ENCODE results near the gene NEK7. TPM values are rescaled to one million over a fixed set of nuclear protein-coding genes. Genes with fewer than 3 reads are reported as not detected.
"Not testable (repeated sequence)": the region's sequence is repeated elsewhere in the genome, so short reads cannot be mapped to it uniquely, and the experiment has no call there.

NEK7 gene
- total RNA-seq, 2 experiments from 2014 or later: 61.5 to 63.2 TPM

DNA sequence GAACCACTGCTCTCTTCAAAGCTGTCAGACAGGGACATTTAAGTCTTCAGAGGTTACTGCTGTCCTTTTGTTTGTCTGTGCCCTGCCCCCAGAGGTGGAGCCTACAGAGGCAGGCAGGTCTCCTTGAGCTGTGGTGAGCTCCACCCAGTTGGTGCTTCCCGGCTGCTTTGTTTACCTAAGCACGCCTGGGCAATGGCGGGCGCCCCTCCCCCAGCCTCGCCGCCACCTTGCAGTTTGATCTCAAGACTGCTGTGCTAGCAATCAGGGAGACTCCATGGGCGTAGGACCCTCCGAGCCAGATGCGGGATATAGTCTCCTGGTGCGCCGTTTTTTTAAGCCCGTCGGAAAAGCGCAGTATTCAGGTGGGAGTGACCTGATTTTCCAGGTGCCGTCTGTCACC lies 158.0 kb downstream of the NEK7 start:
- DNase-seq; CTCF ChIA-PET; H3K27ac Mint-ChIP-seq; ATAC-seq; H3K4me1 Mint-ChIP-seq (ENCODE audit: low read depth); H3K27me3 Mint-ChIP-seq (ENCODE audit: low read depth); POLR2A ChIA-PET; H3K4me3 Mint-ChIP-seq; H3K9me3 Mint-ChIP-seq (ENCODE audit: insufficient read depth): not testable (repeated sequence)
- peaks cover 52% of the 10 kb centered on the region for H3K36me3 Mint-ChIP-seq (ENCODE audit: low read depth)

DNA sequence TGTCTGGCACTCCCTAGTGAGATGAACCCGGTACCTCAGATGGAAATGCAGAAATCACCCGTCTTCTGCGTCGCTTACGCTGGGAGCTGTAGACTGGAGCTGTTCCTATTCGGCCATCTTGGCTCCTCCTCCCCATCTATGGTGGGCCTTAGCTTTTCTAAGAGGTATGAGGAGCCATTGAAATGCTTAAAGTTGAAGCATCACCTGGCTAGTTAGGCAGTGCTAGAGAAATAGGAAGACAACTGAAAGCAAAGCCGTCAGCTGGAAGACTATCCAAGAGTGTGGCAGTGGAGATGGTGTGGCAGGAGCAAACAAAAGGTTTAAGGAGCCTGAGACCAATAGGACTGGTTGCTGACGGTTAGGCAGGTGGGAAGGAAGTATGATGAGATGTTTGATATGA lies 158.5 kb downstream of the NEK7 start:
- H3K27ac Mint-ChIP-seq; H3K27me3 Mint-ChIP-seq (ENCODE audit: low read depth); H3K4me1 Mint-ChIP-seq (ENCODE audit: low read depth); H3K4me3 Mint-ChIP-seq; H3K9me3 Mint-ChIP-seq (ENCODE audit: insufficient read depth); CTCF ChIA-PET; POLR2A ChIA-PET; ATAC-seq; DNase-seq: not testable (repeated sequence)
- peaks cover 49% of the 10 kb centered on the region for H3K36me3 Mint-ChIP-seq (ENCODE audit: low read depth)

DNA sequence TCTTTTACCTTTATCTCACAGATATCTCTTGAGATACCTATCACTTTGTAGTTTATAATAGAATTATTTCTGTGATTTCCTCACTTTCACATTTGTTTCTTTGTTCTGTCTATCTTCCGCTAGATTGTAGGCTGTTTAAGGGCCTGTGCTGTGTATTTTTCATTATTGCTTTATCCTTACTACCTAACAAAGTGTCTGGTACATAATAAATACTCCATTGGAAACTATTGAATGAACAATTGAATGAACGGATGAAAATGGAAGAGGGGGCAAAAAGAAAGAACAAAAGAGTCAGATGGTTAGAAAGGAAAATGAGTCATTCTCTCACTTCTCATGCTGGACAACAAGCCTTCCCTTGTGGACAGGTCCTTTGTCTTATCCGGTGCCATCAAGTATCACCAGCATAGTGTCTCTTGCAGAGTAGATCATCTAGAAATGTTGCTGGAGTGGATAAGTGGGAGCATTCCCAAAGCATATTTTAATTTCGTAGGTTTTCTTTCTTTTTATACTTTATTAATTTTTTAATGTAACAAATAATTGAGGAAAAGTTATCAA lies 159.8 kb downstream of the NEK7 start:
- ATAC-seq: no peak
- H3K27ac Mint-ChIP-seq: no peak overlapping the region
- POLR2A ChIA-PET: no interaction called here
- peaks cover 5% of the 10 kb centered on the region for H3K4me1 Mint-ChIP-seq (ENCODE audit: low read depth)
- no peaks in the 10 kb centered on the region for H3K27me3 Mint-ChIP-seq (ENCODE audit: low read depth)
- no peaks in the 10 kb centered on the region for H3K9me3 Mint-ChIP-seq (ENCODE audit: insufficient read depth)
- DNase-seq: no peak
- H3K36me3 Mint-ChIP-seq (ENCODE audit: low read depth): peaks cover 49% of the 10 kb centered on the region
- CTCF ChIA-PET: no interaction called here
- no peak overlapping the region for H3K4me3 Mint-ChIP-seq

DNA sequence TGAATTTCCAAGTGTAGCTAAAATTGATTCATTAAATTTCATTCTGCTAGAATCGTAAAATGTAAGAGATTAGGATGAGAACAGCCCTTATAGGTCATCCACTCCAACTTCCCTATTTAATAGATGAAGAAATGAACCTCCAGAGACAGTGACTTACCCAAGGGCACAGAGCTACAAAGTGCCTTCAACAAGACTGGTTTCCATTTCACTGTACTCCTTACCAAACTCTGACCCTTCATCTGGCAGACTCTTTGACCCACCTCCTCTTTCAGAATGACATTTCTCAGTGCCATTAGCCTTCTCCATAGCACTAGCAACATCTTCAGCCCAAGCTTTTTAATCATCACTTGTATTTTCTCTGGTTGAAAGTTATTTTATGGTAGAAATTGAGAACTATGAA lies 161.3 kb downstream of the NEK7 start:
- H3K36me3 Mint-ChIP-seq (ENCODE audit: low read depth): peaks cover 46% of the 10 kb centered on the region
- ChIA-PET CTCF (no interaction called here), POLR2A (no interaction called here)
- H3K4me3 Mint-ChIP-seq: no peak overlapping the region
- no peak overlapping the region for H3K27ac Mint-ChIP-seq
- DNase-seq: no peak
- no peak for ATAC-seq
- H3K9me3 Mint-ChIP-seq (ENCODE audit: insufficient read depth): no peaks in the 10 kb centered on the region
- H3K4me1 Mint-ChIP-seq (ENCODE audit: low read depth): peaks cover 5% of the 10 kb centered on the region
- H3K27me3 Mint-ChIP-seq (ENCODE audit: low read depth): no peaks in the 10 kb centered on the region

DNA sequence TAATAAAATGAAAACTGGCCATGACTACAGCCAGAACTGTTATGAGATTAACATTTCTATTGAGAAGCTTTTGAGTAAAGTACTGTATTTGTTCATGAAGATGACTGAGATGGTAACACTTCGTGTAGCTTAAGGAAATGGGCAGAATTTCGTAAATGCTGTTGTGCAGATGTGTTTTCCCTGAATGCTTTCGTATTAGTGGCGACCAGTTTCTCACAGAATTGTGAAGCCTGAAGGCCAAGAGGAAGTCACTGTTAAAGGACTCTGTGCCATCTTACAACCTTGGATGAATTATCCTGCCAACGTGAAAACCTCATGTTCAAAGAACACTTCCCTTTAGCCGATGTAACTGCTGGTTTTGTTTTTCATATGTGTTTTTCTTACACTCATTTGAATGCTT lies 164.0 kb downstream of the NEK7 start:
- CTCF ChIA-PET: interaction anchor here (0.9 kb wide), 1 partner anchor 38 kb away, joined by 3 read pairs; no protein-coding TSS in a partner anchor
- no peak for ATAC-seq
- H3K27me3 Mint-ChIP-seq (ENCODE audit: low read depth): peaks cover 2% of the 10 kb centered on the region
- peaks cover 5% of the 10 kb centered on the region for H3K4me1 Mint-ChIP-seq (ENCODE audit: low read depth)
- H3K27ac Mint-ChIP-seq: no peak overlapping the region
- no peak for DNase-seq
- POLR2A ChIA-PET: no interaction called here
- H3K9me3 Mint-ChIP-seq (ENCODE audit: insufficient read depth): no peaks in the 10 kb centered on the region
- H3K4me3 Mint-ChIP-seq: no peak overlapping the region
- H3K36me3 Mint-ChIP-seq (ENCODE audit: low read depth): peaks cover 26% of the 10 kb centered on the region

DNA sequence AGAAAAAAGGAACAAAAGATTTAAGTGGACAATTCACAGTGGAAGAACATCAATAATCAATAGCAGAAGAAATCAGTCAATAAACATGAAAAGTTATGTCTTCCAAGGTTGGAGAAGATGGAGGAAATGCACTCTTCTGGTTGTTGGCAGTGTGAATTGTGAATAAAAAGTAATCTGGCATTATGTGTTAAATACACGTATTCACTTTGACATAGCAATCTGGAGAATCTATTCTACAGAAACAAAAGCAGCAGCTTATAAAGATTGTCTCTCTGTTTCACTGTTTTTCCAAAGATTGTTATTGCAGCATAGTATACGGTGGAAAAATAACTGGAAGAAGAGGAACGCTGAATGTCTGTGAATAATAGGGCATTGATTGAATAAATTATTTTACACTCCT lies 169.4 kb downstream of the NEK7 start:
- CTCF ChIA-PET: no interaction called here
- H3K9me3 Mint-ChIP-seq (ENCODE audit: insufficient read depth): no peaks in the 10 kb centered on the region
- no peaks in the 10 kb centered on the region for H3K4me1 Mint-ChIP-seq (ENCODE audit: low read depth)
- H3K36me3 Mint-ChIP-seq (ENCODE audit: low read depth): peaks cover 6% of the 10 kb centered on the region
- no peak overlapping the region for H3K4me3 Mint-ChIP-seq
- DNase-seq: no peak
- no peak for ATAC-seq
- peaks cover 10% of the 10 kb centered on the region for H3K27me3 Mint-ChIP-seq (ENCODE audit: low read depth)
- POLR2A ChIA-PET: no interaction called here
- no peak overlapping the region for H3K27ac Mint-ChIP-seq

DNA sequence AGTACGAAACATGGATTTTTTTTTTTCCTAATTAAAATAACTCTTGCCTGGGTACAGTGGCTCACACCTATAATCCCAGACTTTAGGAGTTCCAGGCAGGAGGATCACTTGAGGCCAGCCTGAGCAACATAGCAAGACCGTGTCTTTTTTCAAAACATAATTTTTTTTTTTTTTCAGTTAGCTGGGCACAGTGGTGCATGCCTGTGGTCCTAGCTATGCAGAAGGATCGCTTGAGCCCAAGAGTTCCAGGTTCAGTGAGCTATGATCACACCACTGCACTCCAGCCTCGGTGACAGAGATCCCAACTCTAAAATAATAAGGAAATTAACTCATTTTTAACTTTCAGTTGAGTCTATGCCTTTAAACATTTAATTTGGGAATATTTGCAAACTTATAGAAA lies 170.1 kb downstream of the NEK7 start:
- Mint-ChIP-seq H3K4me1 (ENCODE audit: low read depth) (no peaks in the 10 kb centered on the region), H3K27ac (no peak overlapping the region), H3K9me3 (ENCODE audit: insufficient read depth) (no peaks in the 10 kb centered on the region), H3K4me3 (no peak overlapping the region), H3K36me3 (ENCODE audit: low read depth) (peaks cover 4% of the 10 kb centered on the region), H3K27me3 (ENCODE audit: low read depth) (peaks cover 15% of the 10 kb centered on the region)
- ChIA-PET CTCF (no interaction called here), POLR2A (no interaction called here)
- no peak for DNase-seq
- no peak for ATAC-seq

DNA sequence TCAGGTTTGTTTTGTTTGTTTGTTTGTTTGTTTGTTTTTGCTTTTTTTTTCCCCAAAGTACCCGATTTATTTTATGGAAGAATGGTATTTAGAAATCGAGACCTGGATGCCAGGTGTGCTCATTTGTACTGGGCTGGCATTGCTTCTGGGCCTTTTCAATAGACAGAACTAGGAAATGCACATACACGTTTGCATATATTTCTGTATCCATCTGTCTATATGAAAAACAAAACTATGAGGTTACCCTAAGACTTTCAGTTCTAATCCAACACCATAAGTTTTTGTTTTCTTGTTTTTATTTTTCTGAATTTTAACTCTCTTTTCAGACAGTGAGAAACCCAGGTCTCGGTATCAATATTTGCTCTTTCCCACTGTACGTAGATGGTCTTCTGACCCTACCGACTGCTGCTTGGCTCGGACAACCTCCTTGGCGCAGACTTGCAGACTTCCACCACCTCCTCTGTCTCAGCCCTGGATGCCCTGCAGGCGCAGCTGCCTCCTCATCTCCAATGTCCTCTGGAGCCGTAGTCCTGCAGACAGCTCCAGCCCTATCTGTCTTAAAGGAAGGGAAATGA lies 171.7 kb downstream of the NEK7 start:
- ATAC-seq (no peak), DNase-seq (no peak)
- Mint-ChIP-seq H3K4me3 (no peak overlapping the region), H3K36me3 (ENCODE audit: low read depth) (no peaks in the 10 kb centered on the region), H3K27ac (no peak overlapping the region), H3K9me3 (ENCODE audit: insufficient read depth) (no peaks in the 10 kb centered on the region), H3K4me1 (ENCODE audit: low read depth) (no peaks in the 10 kb centered on the region), H3K27me3 (ENCODE audit: low read depth) (peaks cover 17% of the 10 kb centered on the region)
- ChIA-PET CTCF (no interaction called here), POLR2A (no interaction called here)

DNA sequence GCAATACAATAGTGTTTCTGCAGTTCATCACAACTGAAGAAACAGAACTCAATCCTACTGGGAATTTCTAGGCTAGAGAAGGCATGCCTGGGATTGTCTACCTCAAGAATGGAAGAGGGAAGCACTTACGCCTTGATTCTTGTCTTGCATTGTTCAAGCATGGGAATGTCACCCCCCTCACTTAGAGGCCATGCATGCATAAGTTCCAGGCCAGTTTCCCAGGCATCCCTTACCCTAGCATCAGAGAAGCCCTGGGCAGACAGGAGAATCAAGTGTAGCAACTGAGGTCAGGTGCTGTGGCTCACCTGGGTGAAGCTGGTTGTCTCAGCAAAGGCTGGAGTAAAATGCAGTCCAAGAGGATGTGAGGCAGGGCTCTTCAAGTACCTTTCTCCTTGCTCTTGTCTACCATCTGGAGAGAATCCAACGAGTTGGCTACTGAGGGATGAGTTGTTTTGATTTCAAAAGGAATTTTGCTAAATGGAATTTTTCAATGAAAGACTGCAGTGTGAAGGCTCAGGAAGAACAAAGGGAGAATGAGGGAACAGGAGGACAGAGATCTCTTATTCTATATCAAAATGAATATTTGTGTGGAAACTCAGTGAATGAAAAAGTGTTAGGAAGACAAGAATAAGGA lies 174.3 kb downstream of the NEK7 start:
- Mint-ChIP-seq H3K9me3 (ENCODE audit: insufficient read depth) (no peaks in the 10 kb centered on the region), H3K27me3 (ENCODE audit: low read depth) (peaks cover 20% of the 10 kb centered on the region), H3K27ac (no peak overlapping the region), H3K4me1 (ENCODE audit: low read depth) (no peaks in the 10 kb centered on the region), H3K4me3 (no peak overlapping the region), H3K36me3 (ENCODE audit: low read depth) (no peaks in the 10 kb centered on the region)
- POLR2A ChIA-PET: no interaction called here
- DNase-seq (no peak), ATAC-seq (no peak)
- CTCF ChIA-PET: no interaction called here

DNA sequence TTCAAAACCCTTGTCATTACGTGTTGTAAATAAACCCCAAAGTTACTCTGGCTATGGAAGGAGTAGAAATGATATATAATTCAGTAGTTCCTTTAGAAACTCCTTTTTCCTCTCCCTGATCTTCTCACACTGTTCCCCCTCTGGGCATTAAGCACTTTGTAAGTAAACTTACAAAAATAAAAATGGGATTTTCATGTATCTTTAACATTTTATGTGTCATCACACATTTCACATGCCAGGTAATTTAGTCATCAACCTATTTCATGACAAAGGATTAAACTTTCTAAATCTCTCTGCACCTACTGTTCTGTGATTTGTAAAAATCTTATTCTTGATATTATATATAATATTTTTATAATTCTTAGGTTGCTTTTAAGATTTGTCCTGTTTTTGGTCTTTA lies 176.9 kb downstream of the NEK7 start:
- Mint-ChIP-seq H3K4me3 (no peak overlapping the region), H3K27ac (no peak overlapping the region), H3K27me3 (ENCODE audit: low read depth) (peaks cover 18% of the 10 kb centered on the region), H3K36me3 (ENCODE audit: low read depth) (no peaks in the 10 kb centered on the region), H3K9me3 (ENCODE audit: insufficient read depth) (no peaks in the 10 kb centered on the region), H3K4me1 (ENCODE audit: low read depth) (no peaks in the 10 kb centered on the region)
- no peak for ATAC-seq
- DNase-seq: no peak
- ChIA-PET CTCF (no interaction called here), POLR2A (no interaction called here)

DNA sequence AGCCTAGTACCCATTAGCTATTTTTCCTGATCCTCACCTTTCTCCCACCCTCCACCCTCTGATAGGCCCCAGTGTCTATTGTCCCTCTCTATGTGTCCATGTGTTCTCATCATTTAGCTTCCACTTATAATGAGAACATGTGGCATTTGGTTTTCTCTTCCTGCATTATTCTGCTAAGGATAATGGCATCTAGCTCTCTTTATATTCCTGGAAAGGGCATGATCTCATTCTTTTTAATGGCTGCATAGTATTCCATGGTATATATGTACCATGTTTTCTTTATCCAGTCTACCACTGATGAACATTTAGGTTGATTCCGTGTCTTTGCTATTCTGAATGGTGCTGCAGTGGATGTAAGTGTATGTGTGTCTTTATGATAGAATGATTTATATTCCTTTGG lies 178.9 kb downstream of the NEK7 start:
- no peak overlapping the region for H3K27ac Mint-ChIP-seq
- DNase-seq: no peak
- H3K4me1 Mint-ChIP-seq (ENCODE audit: low read depth): no peaks in the 10 kb centered on the region
- no peak for ATAC-seq
- H3K4me3 Mint-ChIP-seq: no peak overlapping the region
- ChIA-PET CTCF (no interaction called here), POLR2A (no interaction called here)
- H3K36me3 Mint-ChIP-seq (ENCODE audit: low read depth): no peaks in the 10 kb centered on the region
- H3K27me3 Mint-ChIP-seq (ENCODE audit: low read depth): peaks cover 15% of the 10 kb centered on the region
- no peaks in the 10 kb centered on the region for H3K9me3 Mint-ChIP-seq (ENCODE audit: insufficient read depth)

DNA sequence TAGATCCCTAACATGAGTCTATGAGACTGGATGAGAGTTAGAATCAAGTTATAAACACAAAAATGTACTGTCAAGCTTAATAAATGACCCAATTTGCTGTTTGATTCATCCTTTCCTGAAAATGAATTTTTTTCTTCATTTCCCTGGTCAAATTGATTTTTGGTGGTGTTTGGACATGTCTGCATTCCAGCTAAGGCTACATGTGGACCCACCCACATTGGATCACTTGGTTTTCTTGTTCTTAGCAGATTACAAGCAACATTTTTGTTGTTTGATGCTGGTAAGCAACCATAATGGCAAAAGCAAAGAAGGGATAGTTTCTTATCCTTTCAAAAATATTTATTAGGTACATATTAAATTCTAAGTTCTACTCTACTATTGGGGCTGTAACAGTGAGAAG lies 181.1 kb downstream of the NEK7 start:
- CTCF ChIA-PET: no interaction called here
- H3K4me3 Mint-ChIP-seq: no peak overlapping the region
- no peak overlapping the region for H3K27ac Mint-ChIP-seq
- H3K9me3 Mint-ChIP-seq (ENCODE audit: insufficient read depth): no peaks in the 10 kb centered on the region
- no peak for DNase-seq
- no peak for ATAC-seq
- POLR2A ChIA-PET: no interaction called here
- no peaks in the 10 kb centered on the region for H3K4me1 Mint-ChIP-seq (ENCODE audit: low read depth)
- no peaks in the 10 kb centered on the region for H3K36me3 Mint-ChIP-seq (ENCODE audit: low read depth)
- peaks cover 4% of the 10 kb centered on the region for H3K27me3 Mint-ChIP-seq (ENCODE audit: low read depth)

DNA sequence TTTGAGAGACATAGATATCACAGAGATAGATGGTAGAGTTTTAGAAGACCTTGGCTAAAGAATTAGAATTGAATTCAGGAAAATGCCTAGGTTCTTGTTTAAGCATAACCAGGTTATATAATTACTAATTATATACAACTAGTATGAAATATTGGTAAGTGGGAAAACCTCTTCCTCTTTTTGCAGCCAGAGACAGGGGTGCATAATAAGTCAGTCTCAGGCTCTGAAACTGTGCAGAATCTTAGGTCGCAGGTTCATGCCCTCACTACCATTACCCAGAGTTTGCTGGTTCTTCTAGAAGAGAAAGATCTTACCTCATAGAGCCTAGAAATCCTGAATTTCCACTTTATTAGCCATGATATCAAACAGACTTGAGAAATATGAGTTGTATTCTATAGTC lies 183.3 kb downstream of the NEK7 start:
- no peaks in the 10 kb centered on the region for H3K36me3 Mint-ChIP-seq (ENCODE audit: low read depth)
- CTCF ChIA-PET: no interaction called here
- no peaks in the 10 kb centered on the region for H3K9me3 Mint-ChIP-seq (ENCODE audit: insufficient read depth)
- no peak overlapping the region for H3K4me3 Mint-ChIP-seq
- POLR2A ChIA-PET: no interaction called here
- ATAC-seq (no peak), DNase-seq (no peak)
- peaks cover 7% of the 10 kb centered on the region for H3K27me3 Mint-ChIP-seq (ENCODE audit: low read depth)
- H3K27ac Mint-ChIP-seq: no peak overlapping the region
- no peaks in the 10 kb centered on the region for H3K4me1 Mint-ChIP-seq (ENCODE audit: low read depth)

Data from activated CD8-positive, alpha-beta T cell treated with anti-CD3 and anti-CD28 coated beads, Interleukin-2, amount 10 ng/mL, durations not matched to agents 7 days and 5 days (primary cell).